ENCODE results near the gene PDE6C. TPM values are rescaled to one million over a fixed set of nuclear protein-coding genes. Genes with fewer than 3 reads are reported as not detected.

The PDE6C gene
- total RNA-seq, 2 donors from 2014 or later: not detected

DNA sequence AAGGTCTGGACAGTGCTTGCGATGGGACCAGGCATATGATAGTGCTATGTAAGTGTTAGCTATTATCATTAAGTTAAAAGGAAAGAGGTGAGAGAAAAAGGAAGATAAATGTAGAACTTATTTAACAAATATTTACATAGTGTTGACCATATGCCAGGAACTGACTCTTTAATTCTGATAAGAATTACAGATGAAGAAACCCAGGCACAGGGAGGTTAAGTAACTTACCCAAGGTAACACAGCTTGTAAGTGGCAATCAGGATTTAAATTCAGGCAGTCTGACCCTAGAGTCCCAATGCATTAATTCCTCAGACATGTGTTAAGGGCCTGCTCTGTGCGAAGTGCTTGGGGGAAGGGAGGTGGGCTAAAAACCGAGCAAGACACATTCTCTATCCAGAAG is 34.8 kb upstream of the PDE6C start:
- H3K9me3 ChIP-seq: peaks cover 0 to 6% of the 10 kb centered on the region in 2 donors
- TF ChIP-seq, protein P1, sequence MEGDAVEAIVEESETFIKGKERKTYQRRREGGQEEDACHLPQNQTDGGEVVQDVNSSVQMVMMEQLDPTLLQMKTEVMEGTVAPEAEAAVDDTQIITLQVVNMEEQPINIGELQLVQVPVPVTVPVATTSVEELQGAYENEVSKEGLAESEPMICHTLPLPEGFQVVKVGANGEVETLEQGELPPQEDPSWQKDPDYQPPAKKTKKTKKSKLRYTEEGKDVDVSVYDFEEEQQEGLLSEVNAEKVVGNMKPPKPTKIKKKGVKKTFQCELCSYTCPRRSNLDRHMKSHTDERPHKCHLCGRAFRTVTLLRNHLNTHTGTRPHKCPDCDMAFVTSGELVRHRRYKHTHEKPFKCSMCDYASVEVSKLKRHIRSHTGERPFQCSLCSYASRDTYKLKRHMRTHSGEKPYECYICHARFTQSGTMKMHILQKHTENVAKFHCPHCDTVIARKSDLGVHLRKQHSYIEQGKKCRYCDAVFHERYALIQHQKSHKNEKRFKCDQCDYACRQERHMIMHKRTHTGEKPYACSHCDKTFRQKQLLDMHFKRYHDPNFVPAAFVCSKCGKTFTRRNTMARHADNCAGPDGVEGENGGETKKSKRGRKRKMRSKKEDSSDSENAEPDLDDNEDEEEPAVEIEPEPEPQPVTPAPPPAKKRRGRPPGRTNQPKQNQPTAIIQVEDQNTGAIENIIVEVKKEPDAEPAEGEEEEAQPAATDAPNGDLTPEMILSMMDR (IDR thresholded peaks at IDR 0.05): no peak
- no peak for DNase-seq (ENCODE audit: low spot score)

GRCh38 chr10:93579089-93579488 is 33.2 kb upstream of the PDE6C start:
- Histone ChIP-seq H3K27me3 (no peaks in the 10 kb centered on the region), H3K4me1 (no peaks in the 10 kb centered on the region), H3K36me3 (no peaks in the 10 kb centered on the region), H3K9me3 (peaks cover 0 to 6% of the 10 kb centered on the region in 2 donors), H3K4me3 (no peak overlapping the region), H3K27ac (no peak overlapping the region)
- DNase-seq (ENCODE audit: low spot score): no peak
- TF ChIP-seq, protein P1 (IDR thresholded peaks at IDR 0.05): no peak

More for the DNA sequence above, 34.8 kb upstream of the PDE6C start:
- no peaks in the 10 kb centered on the region for H3K36me3 ChIP-seq
- no peaks in the 10 kb centered on the region for H3K4me1 ChIP-seq
- no peaks in the 10 kb centered on the region for H3K27me3 ChIP-seq
- H3K4me3 ChIP-seq: no peak overlapping the region
- H3K27ac ChIP-seq: no peak overlapping the region

DNA sequence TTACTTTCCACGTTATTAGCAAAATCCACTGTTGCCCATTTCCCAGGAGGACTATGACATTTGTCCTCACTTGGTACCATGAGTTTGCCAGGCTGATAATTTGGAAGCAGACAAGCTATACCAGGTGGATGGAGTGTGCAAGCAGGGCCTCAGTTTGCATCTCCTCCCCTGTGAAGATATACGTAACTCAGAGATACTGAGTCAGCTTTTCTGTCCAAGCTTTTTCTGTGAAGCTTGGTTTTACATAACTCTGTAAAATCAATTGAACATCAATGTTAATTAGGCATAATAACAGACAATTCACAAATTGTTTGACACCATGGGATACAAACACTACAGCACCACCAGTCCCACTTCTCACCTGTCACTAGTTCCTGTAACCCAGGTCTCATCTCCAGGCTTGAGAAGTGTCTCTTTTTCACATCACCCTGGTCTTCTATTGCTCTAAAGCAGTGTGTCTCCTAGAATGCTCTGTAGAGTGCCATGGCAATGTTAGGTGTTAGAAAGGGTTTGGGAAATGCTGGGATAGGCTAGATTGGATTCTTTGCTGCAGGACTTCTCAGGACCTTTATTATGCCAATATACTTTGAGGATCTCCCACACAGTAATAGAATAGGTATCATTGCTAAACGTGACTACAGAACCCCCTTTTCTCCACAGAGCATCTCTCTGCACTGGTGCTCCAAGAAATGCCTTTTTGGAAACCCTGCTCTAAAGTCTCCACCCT is 32.2 kb upstream of the PDE6C start:
- Histone ChIP-seq H3K4me1 (no peaks in the 10 kb centered on the region), H3K27ac (no peak overlapping the region), H3K4me3 (no peak overlapping the region), H3K27me3 (no peaks in the 10 kb centered on the region), H3K9me3 (peaks cover 0 to 6% of the 10 kb centered on the region in 2 donors), H3K36me3 (no peaks in the 10 kb centered on the region)
- TF ChIP-seq, protein P1 (IDR thresholded peaks at IDR 0.05): no peak
- no peak for DNase-seq (ENCODE audit: low spot score)

DNA sequence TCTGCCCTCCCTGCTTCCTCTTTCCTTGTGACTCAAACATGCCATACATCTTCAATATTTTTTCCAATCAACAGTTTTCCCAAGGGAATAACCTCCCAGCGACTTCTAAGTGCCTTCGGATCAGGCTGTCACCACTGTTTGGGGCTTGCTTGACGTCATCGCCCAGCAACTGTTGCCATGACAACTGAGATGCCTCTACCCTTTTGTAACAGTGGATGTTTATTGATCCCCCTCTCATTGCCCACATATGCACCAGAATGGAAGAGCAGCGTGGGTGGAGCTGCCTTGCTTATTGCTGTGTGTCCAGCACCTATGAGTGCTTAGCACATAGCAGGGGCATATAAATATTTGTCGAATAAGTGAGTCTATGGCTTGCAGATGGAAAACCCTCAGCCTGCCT is 31.5 kb upstream of the PDE6C start:
- Histone ChIP-seq H3K27ac (no peak overlapping the region), H3K4me1 (no peaks in the 10 kb centered on the region), H3K36me3 (no peaks in the 10 kb centered on the region), H3K4me3 (no peak overlapping the region), H3K9me3 (peaks cover 0 to 6% of the 10 kb centered on the region in 2 donors), H3K27me3 (no peaks in the 10 kb centered on the region)
- DNase-seq (ENCODE audit: low spot score): no peak
- TF ChIP-seq, protein P1 (IDR thresholded peaks at IDR 0.05): no peak

DNA sequence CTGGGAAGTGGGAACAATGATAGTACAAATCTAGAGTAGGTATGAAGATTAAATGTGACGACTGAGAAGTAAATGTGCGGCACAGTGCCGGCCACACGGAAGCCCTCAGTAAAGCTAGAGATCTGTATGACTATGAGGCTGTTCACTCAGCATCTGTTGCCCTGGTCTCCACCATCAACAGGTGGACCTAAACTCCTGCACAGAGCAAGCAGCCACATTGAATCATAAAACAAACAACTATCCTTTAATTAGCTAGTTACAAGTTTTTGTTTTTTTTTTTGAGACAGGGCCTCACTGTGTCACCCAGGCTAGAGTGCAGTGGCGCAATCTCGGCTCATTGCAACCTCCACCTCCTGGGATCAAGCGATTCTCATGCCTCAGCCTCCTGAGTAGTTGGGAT is 27.9 kb upstream of the PDE6C start:
- peaks cover 0 to 6% of the 10 kb centered on the region in 2 donors for H3K9me3 ChIP-seq
- TF ChIP-seq, protein P1 (IDR thresholded peaks at IDR 0.05): no peak

More for the DNA sequence above, 27.9 kb upstream of the PDE6C start:
- Histone ChIP-seq H3K36me3 (no peaks in the 10 kb centered on the region), H3K4me1 (no peaks in the 10 kb centered on the region), H3K4me3 (no peak overlapping the region), H3K27me3 (no peaks in the 10 kb centered on the region), H3K27ac (no peak overlapping the region)
- DNase-seq (ENCODE audit: low spot score): no peak

Measured in right atrium auricular region (tissue), 2 donors.